Stimulated activated CD8-positive, alpha-beta memory T cell treated with anti-CD3 and anti-CD28 coated beads, Interleukin-7, amount 100 ng/mL, for 4 hours (primary cell): ENCODE measurements around the gene SMIM15.

Experiments used
- DNase-seq, 2 donors: peaks; one replicate each; pipeline ENCODE4 v3.0.0-alpha.2; 2020; ENCODE audit warnings: low read depth in 2 of 2

SMIM15 gene

DNA sequence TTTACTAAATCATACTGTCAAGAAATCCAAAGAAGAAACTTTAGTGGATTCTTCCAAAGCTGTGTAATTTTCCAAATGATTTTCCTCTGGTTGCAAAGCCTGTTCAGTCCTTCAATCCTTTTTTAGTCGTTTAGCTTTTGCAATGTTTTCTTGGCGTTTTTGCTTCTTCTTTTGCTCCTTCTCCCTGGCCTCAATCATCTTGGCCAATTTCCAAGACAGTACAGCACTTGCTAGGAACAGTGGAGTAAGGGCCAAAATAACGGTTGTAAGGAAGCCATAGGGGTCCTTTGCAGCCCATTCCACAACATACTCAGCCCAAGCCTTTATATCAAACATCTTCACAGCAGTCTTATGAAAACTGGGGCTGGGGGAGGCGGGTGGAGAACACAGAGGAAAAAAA is 2.4 kb downstream of the SMIM15 start:
- DNase-seq = no peak

DNA sequence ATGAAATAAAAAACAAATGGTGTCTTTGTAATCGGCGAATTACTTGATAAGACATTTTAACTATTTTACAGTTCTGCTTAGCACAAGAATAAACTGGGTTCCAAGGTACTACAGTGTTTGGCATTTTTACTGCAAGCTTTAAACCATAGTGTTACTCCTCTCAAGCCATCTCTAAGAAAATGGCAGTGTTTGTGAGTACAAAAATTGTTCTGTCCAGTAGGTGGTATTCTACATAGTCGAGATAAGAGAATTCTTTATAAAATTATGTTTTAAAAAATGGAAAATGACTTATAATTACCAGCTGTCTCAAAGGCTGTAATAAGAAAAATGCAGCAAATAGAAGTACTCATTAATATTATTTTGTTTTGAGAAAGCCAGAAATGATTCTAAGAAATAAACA is 3.2 kb downstream of the SMIM15 start:
- DNase-seq = no peak

DNA sequence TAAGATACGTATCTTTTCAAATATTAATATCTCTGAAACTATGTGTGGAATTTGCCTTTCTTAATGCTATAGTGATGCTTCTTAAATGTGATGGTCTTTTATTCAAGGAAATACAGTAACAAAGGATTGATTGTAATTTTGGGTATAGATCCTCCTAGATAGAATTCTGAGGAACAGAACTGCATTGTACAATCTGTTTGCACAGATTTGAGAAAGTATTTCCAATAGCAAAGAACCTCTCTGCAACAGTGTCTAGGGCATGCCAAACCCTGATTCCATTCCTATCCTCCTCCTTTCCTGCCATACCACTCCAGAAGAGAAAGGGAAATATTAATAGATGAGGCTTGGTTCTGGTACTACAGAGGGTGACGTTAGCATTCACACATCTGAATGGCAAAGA is 10.4 kb downstream of the SMIM15 start:
- no peak for DNase-seq

DNA sequence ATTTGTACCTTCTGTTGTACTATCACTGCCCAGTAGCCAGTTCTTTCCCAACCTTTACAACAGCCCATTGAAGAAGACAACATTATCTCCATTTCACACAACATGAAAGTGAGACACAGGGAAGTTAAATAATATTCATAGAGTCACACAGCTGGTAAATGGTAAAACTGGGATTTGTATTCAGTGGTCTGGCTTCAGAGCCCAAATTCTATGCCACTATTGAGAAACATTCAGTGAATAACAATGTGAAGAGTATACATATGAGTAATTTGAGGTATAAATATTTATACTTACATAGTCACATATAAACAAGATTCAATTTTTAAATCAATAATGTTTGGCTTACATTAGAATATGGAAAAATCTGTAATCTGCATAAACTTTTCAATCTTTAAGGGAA is 13.8 kb downstream of the SMIM15 start:
- DNase-seq = no peak

DNA sequence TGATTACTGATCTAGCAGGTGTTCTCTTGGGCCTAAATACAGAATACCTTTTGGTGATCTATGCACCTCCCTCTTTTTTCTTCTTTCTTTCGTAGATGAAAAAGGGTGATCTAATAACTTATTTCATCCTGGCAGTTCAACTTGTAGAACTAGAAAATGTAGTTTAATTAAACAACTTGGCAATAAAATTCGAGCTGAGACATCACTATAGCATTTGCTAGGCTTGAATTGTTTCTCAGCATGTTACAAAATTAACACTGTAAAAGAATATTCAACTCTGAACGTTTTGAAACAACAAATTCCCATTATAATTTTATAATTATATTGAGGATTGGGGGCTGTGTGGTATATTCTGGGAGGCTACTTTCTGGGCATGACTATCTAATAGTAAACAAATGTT is 19.5 kb downstream of the SMIM15 start:
- no peak for DNase-seq

DNA sequence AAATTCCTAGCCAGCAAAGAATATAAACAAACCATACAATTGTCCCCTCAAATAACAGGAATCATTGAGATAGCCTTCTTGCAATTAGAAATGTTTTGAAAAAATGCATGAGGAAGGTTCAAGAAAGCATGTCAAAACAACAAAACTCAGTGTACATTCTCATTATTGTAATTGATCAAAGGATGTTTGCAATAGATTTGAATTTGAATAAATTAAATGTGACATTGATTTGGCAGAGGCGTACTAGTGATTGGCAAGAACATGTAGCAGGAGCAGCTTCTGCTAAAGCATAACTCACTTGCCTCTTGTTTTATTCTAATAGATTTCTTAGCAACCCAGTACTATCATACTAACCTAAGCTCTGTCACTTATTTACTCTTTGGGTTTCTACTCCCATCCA is 19.9 kb downstream of the SMIM15 start:
- DNase-seq = no peak

DNA sequence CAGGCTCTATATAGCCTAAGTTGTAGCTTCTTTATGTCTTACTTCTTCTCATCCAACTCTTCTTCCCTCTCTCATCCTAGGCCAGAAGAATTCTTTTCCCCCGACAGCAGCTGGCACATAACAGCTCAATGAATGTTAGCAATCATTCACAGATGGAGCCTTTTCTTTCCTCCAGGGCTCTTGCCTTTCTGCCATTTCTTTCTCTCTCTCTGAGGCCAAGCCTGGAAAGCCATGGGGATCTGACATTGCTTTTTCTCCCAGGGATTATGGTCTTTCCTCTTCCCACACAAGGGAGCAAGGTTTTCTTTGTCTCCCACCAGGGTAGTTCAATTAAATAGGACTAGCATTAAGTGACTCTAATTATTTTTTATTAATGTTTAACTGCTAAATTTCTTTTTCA is 20.5 kb downstream of the SMIM15 start:
- DNase-seq = no peak

DNA sequence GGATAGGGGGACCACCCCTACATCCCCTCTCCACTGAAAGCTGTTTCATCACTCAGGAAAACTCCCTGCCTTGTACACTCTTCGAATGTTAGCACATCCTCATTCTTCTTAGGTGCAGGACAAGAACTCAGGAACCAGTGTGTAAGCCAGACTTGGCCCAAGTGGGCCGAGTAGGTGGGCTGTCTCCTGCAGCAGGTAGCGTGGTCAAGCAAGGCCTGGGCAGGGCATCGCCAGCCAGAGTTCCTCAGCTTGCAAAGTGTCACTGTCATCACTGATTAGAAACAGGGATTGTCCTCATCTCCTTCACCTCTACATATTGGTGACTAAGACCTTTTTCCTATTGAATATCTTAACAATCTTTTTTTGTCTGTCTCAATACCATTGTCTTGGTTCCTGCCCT is 22.3 kb downstream of the SMIM15 start:
- DNase-seq = no peak

DNA sequence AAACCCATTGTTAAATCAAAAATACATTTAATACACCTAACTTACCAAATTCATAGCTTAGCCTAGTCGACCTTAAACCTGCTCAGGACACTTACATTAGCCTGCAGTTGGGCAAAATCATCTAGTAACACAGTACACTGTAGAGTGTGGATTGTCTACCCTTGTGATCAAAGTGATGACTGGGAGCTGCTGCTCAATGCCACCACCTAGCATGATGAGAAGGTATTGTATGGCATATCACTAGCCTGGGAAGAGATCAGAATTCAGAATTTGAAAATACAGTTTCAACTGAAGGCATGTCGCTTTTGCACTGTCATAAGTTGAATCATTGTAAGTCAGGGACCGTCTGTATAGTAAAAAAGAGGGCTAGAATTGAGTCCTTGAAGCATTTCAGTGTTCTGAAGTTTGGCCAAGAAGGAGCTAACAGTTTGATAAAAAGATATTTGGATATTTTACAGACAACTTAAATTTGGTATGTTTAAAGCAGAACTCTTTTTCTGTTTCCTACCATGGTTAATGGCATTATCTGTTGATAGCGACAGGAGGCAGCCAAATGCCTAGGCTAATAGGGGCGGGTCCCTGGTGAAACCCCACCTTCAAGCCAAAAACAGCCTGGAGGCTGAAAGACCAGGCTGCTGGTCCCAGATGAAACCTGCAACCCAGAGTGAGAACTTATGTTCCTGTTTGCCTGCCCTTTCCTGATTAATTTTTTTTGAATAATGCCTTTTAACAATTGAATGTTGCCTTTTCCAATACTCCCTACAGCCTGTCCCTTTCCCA is 23.0 kb downstream of the SMIM15 start:
- no peak for DNase-seq

DNA sequence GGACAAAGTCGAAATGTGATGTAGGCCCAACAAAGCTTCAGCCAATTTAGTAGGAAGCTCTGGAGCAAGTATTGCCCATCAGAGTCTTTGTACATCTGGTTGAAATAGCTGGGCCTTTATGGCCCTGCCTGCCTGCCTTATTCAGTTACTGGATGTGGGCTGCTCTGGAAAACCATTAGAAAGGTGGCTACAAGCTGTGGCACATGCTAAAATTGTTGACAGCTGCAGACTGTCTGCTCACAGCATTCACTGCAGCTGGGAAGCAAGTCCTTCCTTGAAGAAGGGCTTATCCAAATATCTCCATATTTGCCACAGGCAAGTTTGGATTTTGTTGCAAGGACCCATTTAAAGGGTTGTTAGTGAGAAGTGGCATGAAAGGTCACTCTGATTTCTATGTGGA is 24.4 kb downstream of the SMIM15 start:
- DNase-seq = no peak

DNA sequence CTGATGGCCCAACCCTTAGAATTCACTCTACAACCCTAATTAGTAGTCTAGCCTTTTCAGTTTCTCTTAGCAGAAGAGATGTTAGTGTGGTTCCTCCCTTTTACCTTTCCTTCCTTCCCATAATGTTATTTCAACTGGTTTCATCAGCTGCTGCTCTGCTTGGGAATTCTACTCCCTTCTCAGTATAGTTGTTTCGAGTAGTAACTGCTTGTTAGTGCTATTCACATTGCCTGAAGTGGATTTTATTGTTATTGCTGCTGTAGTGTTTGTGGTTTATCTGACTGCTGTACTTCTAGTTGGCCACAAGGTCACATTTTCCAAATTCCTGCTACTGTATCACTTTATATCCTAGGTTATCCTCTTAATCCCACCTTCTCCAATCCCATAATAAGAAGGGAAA is 29.7 kb downstream of the SMIM15 start:
- DNase-seq = no peak

DNA sequence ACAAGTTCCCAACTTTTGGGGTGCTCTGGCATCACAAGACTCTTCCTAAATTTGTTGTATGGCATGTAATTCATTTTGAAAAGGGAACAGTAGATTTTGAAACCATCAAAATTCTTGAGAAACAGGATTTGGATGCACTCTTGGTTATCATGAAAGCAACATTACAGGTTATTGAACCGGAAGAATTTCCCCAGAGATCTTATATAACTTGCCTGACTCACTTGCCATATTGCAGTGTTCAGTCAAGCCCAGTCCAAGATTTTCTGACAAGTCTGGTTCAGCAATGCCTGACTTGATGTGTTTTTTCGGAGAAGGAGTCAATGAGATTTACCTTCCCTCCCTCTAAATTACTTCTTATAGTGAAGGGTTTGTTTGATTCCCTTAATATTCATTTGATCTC is 32.0 kb downstream of the SMIM15 start:
- no peak for DNase-seq

DNA sequence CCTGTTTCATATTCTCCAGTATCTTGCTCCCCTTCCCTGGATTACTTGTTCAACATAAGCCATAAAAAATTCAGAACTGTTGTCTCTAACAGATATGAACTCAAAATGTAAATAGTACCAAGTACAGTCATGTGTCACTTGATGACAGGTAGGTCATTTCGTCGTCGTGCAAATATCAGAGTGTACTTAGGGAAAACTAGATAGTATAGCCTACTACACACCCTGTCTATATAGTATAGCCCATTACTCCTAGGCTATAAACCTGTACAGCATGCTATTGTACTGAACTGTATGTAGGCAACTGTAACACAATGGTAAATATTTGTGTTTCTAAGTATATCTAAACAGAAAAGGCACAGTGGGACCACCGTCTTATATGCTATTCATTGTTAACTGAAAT is 39.1 kb downstream of the SMIM15 start:
- DNase-seq = no peak

DNA sequence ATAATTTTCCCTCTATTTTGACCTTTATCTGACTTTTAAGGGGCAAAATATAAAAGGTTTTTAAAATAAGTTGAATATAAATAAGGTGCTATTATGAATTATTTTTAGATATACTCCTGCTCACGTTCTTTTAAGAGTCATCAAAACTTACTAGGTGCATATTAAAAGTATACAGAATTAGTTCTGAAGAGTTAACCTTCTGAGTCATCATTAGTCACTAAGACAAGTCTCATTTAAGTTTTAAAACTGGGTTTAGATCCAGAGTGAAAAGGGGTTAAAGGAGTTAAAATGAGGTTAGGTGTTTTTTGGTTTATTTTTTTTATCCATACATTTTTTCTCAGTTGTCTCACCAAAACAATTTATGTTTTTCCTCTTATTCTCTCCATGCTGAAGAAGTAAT is 41.7 kb downstream of the SMIM15 start:
- DNase-seq = no peak

DNA sequence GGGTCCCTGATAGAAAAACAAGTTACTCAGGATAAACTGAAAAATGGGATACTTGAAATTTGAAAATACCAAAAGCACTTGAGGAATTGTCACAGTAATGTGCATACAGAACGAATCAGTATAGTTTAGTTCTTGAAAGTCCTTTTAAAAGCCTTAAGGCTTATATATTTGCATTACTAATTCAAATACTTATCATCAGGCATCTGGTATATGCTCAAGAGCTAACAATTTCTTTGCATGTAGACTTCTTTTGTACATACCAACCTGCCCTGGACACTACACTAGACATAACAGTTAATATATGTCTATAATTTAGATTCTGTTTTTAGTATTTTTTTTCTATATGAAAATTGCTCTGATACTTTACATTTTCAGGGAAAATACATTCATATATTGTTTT is 43.2 kb downstream of the SMIM15 start:
- DNase-seq = no peak

DNA sequence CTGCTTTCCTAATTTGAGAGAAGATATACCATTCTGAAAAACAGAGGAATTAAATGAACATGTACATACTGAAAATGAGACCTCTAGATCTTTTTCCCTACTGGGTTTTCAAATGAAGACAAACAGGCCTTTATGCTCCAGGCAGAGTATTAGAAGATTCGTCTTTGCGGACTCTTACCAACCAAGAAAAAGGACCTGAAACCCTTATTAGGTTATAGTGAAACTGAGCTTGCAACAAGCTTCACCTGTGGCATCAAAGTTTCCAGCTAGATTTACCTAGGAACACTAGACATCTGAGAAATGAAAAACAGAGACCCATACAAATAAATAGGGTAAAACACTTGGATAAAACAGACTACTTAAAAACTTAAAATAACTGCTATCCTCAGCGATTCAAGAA is 46.3 kb downstream of the SMIM15 start:
- DNase-seq = no peak

DNA sequence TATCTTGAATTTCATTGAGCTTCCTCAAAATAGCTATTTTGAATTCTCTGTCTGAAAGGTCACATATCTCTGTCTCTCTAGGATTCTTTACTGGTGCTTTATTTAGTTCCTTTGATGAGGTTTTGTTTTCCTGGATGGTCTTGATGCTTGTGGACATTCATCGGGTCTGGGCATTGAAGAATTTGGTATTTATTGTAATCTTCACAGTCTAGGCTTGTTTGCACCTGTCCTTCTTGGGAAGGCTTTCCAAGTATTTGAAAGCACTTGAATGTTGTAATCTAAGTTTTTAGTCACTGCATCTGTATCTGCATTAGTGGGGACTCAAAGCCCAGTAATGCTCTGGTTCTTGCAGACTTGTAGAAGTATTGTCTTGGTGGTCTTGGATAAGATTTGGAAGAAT is 47.8 kb downstream of the SMIM15 start:
- no peak for DNase-seq
